HepG2 (cell line): ENCODE measurements around the gene TEDC1. TPM values are rescaled to one million over a fixed set of nuclear protein-coding genes. Genes with fewer than 3 reads are reported as not detected.

ENCODE experiments used
- ATAC-seq: fragments of 200-7000 bp; cut with Tn5 transposase; 3 replicates; pipeline ENCODE4 v1.9.1; 2020; ENCODE audit warnings: mild to moderate bottlenecking, moderate library complexity
- BruUV-seq: library from RNA; stranded (reverse); fragments of 400-500 nt; replicated peaks from 2 replicates; lab custom pipeline; 2021; lab: Mats Ljungman, UMichigan
- CTCF ChIA-PET: fragments of 300-600 bp; formaldehyde crosslinking; extraction: SDS; loops from one replicate; lab custom pipeline; 2021; ENCODE audit warnings: low total read pairs, inconsistent platforms, low intra/inter-chr PET ratio; lab: Yijun Ruan, JAX
- POLR2A ChIA-PET: fragments of 350-600 bp; sonication (Branson Sonifier 250); formaldehyde crosslinking; loops from one replicate; lab custom pipeline; 2020; ENCODE audit warnings: antibody characterized with exemption, inconsistent platforms; lab: Yijun Ruan, JAX
- DNase-seq: peaks from one replicate; pipeline ENCODE4 v3.0.0-alpha.2; 2015; ENCODE audit warnings: low spot score
- FAIRE-seq: peaks from 3 replicates; lab custom pipeline; 2011; peaks lifted over from hg19 to GRCh38; lab: Jason Lieb, UNC
- H2AFZ ChIP-seq: one replicate; pipeline ENCODE4 v1.6.1; 2011; ENCODE audit warnings: low read length, inconsistent platforms
- H3K27ac ChIP-seq: fragments of 300-600 bp; 3 replicates; pipeline ENCODE4 v1.8.0; 2011; ENCODE audit warnings: mixed run types, mild to moderate bottlenecking, mixed read lengths, low read length, inconsistent platforms; ENCODE audit not compliant: insufficient read depth; ENCODE audit errors: extremely low read length
- H3K27me3 ChIP-seq, 2 experiments: fragments of 200-600 bp in 1 of 2; 2 replicates in 1 of 2; 3 replicates in 1 of 2; pipeline versions ENCODE4 v1.6.0 to v1.8.0; 2011; ENCODE audit warnings: low read length in 2 of 2, mild to moderate bottlenecking in 2 of 2, moderate library complexity in 2 of 2, inconsistent platforms in 1 of 2; ENCODE audit not compliant: insufficient read depth in 2 of 2, control insufficient read depth in 1 of 2
- H3K36me3 ChIP-seq, 2 experiments: fragments of 200-600 bp in 1 of 2; replicated peaks in 1 of 2; 2 replicates in 1 of 2; 3 replicates in 1 of 2; pipeline versions ENCODE4 v1.5.1 to v1.8.0; 2011; ENCODE audit warnings: low read length in 2 of 2, inconsistent platforms in 1 of 2; ENCODE audit not compliant: insufficient read depth in 2 of 2, control insufficient read depth in 1 of 2
- H3K4me1 ChIP-seq: 2 replicates; pipeline ENCODE4 v1.5.1; 2012; ENCODE audit warnings: low read length, inconsistent platforms; ENCODE audit not compliant: insufficient read depth
- H3K4me2 ChIP-seq: 2 replicates; pipeline ENCODE4 v1.6.0; 2011; ENCODE audit warnings: low read depth, low read length, inconsistent platforms
- H3K4me3 ChIP-seq, 3 experiments: fragments of 200-600 bp in 1 of 3; sonication (generic), shearing (Covaris generic) in 1 of 3; replicated peaks in 1 of 3; 2 replicates each; pipeline ENCODE4 v1.5.1; 2011 to 2016; ENCODE audit warnings: low read length in 3 of 3, inconsistent platforms in 2 of 3, low read depth in 2 of 3, mild to moderate bottlenecking in 2 of 3, control low read depth in 1 of 3, mixed read lengths in 1 of 3; ENCODE audit not compliant: insufficient read depth in 1 of 3
- H3K79me2 ChIP-seq: one replicate; pipeline ENCODE4 v1.6.1; 2011; ENCODE audit warnings: low read length, inconsistent platforms; ENCODE audit not compliant: insufficient read depth
- H3K9ac ChIP-seq: 2 replicates; pipeline ENCODE4 v1.6.0; 2011; ENCODE audit warnings: mild to moderate bottlenecking, low read depth, low read length, inconsistent platforms; ENCODE audit not compliant: insufficient read depth
- H3K9me3 ChIP-seq: 2 replicates; pipeline ENCODE4 v1.5.1; 2012; ENCODE audit warnings: mild to moderate bottlenecking, low read length
- H4K20me1 ChIP-seq: 2 replicates; pipeline ENCODE4 v1.6.0; 2011; ENCODE audit warnings: inconsistent platforms, mild to moderate bottlenecking, low read length, moderate library complexity; ENCODE audit not compliant: insufficient read depth
- AGO2 ChIP-seq: fragments of 200-400 bp; formaldehyde crosslinking; optimal IDR thresholded peaks from 2 replicates; pipeline ENCODE3; 2017; ENCODE audit warnings: mild to moderate bottlenecking, low read depth, low read length, moderate library complexity
- BRF2 ChIP-seq: sonication (generic); formaldehyde crosslinking; IDR thresholded peaks from 2 replicates; pipeline ENCODE4 v1.8.1; 2022; ENCODE audit warnings: mild to moderate bottlenecking, missing genetic modification reagents
- KLF11 ChIP-seq: IDR thresholded peaks from 2 replicates; pipeline ENCODE4 v1.6.1; 2016; ENCODE audit warnings: missing compliant biosample characterization
- LRRFIP1 ChIP-seq: sonication (generic); formaldehyde crosslinking; conservative IDR thresholded peaks from 2 replicates; pipeline ENCODE4 v1.4.0; 2020; ENCODE audit warnings: missing genetic modification reagents
- NFRKB ChIP-seq: fragments of 450-650 bp; IDR thresholded peaks from 2 replicates; pipeline ENCODE4 v1.6.1; 2017
- PCBP2 ChIP-seq: fragments of 200-400 bp; formaldehyde crosslinking; optimal IDR thresholded peaks from 2 replicates; pipeline ENCODE3; 2018; ENCODE audit warnings: low read length, low read depth; ENCODE audit not compliant: poor library complexity, severe bottlenecking
- RBM22 ChIP-seq: fragments of 200-400 bp; formaldehyde crosslinking; optimal IDR thresholded peaks from 2 replicates; pipeline ENCODE3; 2017; ENCODE audit warnings: mild to moderate bottlenecking, low read length, moderate library complexity
- REST ChIP-seq, 2 experiments: IDR thresholded peaks; 2 replicates each; pipeline ENCODE4 v1.6.1; 2011 to 2012; ENCODE audit warnings: low read length in 2 of 2, borderline replicate concordance in 1 of 2, low read depth in 1 of 2, mild to moderate bottlenecking in 1 of 2, moderate library complexity in 1 of 2
- RORA ChIP-seq: sonication (generic); formaldehyde crosslinking; IDR thresholded peaks from 2 replicates; pipeline ENCODE4 v1.5.0; 2020; ENCODE audit warnings: mild to moderate bottlenecking, missing genetic modification reagents, moderate library complexity
- SOX13 ChIP-seq, 3 experiments: fragments of 450-650 bp in 1 of 3; sonication (generic) in 1 of 3; formaldehyde crosslinking in 1 of 3; IDR thresholded peaks in 2 of 3; conservative IDR thresholded peaks in 1 of 3; 2 replicates each; pipeline versions ENCODE4 v1.5.0 to v1.6.1; 2016 to 2020; ENCODE audit warnings: antibody characterized with exemption in 1 of 3, mild to moderate bottlenecking in 1 of 3, missing compliant biosample characterization in 1 of 3, missing genetic modification reagents in 1 of 3, moderate library complexity in 1 of 3
- TBP ChIP-seq: sonication (generic); formaldehyde crosslinking; IDR thresholded peaks from 2 replicates; pipeline ENCODE4 v1.5.0; 2020; ENCODE audit warnings: missing genetic modification reagents
- ZNF180 ChIP-seq: sonication (generic); formaldehyde crosslinking; IDR thresholded peaks from 2 replicates; pipeline ENCODE4 v1.4.0; 2020; ENCODE audit warnings: low read depth, missing genetic modification reagents, borderline replicate concordance
- ZNF562 ChIP-seq: sonication (generic); formaldehyde crosslinking; IDR thresholded peaks from 2 replicates; pipeline ENCODE4 v1.8.0; 2022; ENCODE audit warnings: missing genetic modification reagents, borderline replicate concordance
- ZUFSP ChIP-seq: sonication (generic); formaldehyde crosslinking; IDR thresholded peaks from 2 replicates; pipeline ENCODE4 v1.9.0; 2021; ENCODE audit warnings: missing genetic modification reagents, mild to moderate bottlenecking, borderline replicate concordance
- WGBS: methylation state at CpG from one replicate; pipeline ENCODE4 v1.1.6; 2017; ENCODE audit warnings: low lambda C conversion rate; 5-methylcytosine and 5-hydroxymethylcytosine counted together
- in situ Hi-C: cut with HindIII; loops from 2 replicates; pipeline ENCODE4 v1.10.0; 2017; ENCODE audit warnings: low pct_unique_long_range_greater_than_20kb; ENCODE audit not compliant: extremely low pct_ligation_motif_present
- intact Hi-C: fragments of 100-400 bp; cut with micrococcal nuclease; formaldehyde crosslinking; loops from one replicate; pipeline ENCODE4 v1.10.0; 2022; ENCODE audit not compliant: unreplicated experiment
- polyA plus RNA-seq, 8 experiments: library from polyadenylated mRNA; depleted of rRNA in 3 of 8; stranded (reverse) in 7 of 8; unstranded in 1 of 8; fragments of >200 nt; fragmentation: Illumina TruSeq in 4 of 8; extraction: Trizol in 4 of 8; gene quantifications; 2 replicates each; pipeline versions ENCODE4 v1.2.1 to v1.2.3, GENCODE V29; 2011 to 2016; ENCODE audit warnings: low read depth in 4 of 8, missing spikeins in 1 of 8, mixed read lengths in 1 of 8; ENCODE audit not compliant: insufficient read depth in 1 of 8
- total RNA-seq, 5 experiments: library from RNA; depleted of rRNA; stranded (reverse); fragments of >200 nt; fragmentation: Illumina TruSeq; extraction: Trizol; gene quantifications; 2 replicates each; pipeline ENCODE4 v1.2.3, GENCODE V29; 2016; ENCODE audit warnings: low read depth in 1 of 5

Gene TEDC1
- total and polyA plus RNA-seq, 2 of the 13 experiments (the other 11 are each of a cell fraction or from before 2014, with no cell fraction given): 5.7 to 27.4 TPM

GRCh38 chr14:105471823-105472485 lies 19.1 kb upstream of the TEDC1 start:
- Histone ChIP-seq H3K4me1 (peaks cover 27% of the 10 kb centered on the region), H3K9me3 (no peaks in the 10 kb centered on the region), H2AFZ (no peak overlapping the region), H3K27ac (no peak overlapping the region), H3K9ac (no peak overlapping the region), H4K20me1 (0 out of 2 replicates have a peak, but pooled peaks cover 2% of the 10 kb centered on the region), H3K36me3 (peaks cover 4 to 6% of the 10 kb centered on the region in 2 experiments; a peak in 1 of 5 replicates), H3K79me2 (no peaks in the 10 kb centered on the region), H3K4me3 (no peak overlapping the region), H3K27me3 (peaks cover 0 to 4% of the 10 kb centered on the region in 2 experiments; a peak in 2 of 5 replicates), H3K4me2 (no peak overlapping the region)
- DNase-seq (no peak), ATAC-seq (no peak), FAIRE-seq (no peak)
- ChIA-PET POLR2A (interaction anchor here (1.0 kb wide), 1 partner anchor 14 kb away, joined by 3 read pairs; no protein-coding TSS in a partner anchor), CTCF (no interaction called here)
- BruUV-seq: no TSS peak
- in situ Hi-C loops (no loop called here), intact Hi-C loops (no loop called here)
- WGBS: 68% methylated on average over 3 of the region's 8 CpGs
- TF ChIP-seq PCBP2 (no peak), ZNF562 (CRISPR knock-in tag) (no peak), LRRFIP1 (no peak), TBP (CRISPR knock-in tag) (no peak), AGO2 (peak; percentile 57), ZUFSP (CRISPR knock-in tag) (no peak), RBM22 (peak; percentile 53), REST (IDR thresholded peaks at IDR 0.05; ENCODE audit: borderline replicate concordance in 1 of 2, low read depth in 1 of 2, low read length in 2 of 2) (no peak), KLF11 (CRISPR knock-in tag) (no peak), BRF2 (no peak), ZNF180 (no peak), NFRKB (no peak), SOX13 (IDR thresholded peaks at IDR 0.05) (no peak), SOX13 (CRISPR knock-in tag; conservative IDR thresholded peaks at IDR 0.05 in 1 of 2, IDR thresholded peaks at IDR 0.05 in 1 of 2) (no peak), RORA (no peak)
